GM19099 (cell line): ENCODE measurements around the gene USP37.

Experiments used
- POLR2A ChIP-seq: IDR thresholded peaks from 3 replicates; pipeline ENCODE4 v1.6.1; 2011; ENCODE audit warnings: low read depth; ENCODE audit not compliant: insufficient read length; ENCODE audit errors: extremely low read depth

Gene USP37

DNA sequence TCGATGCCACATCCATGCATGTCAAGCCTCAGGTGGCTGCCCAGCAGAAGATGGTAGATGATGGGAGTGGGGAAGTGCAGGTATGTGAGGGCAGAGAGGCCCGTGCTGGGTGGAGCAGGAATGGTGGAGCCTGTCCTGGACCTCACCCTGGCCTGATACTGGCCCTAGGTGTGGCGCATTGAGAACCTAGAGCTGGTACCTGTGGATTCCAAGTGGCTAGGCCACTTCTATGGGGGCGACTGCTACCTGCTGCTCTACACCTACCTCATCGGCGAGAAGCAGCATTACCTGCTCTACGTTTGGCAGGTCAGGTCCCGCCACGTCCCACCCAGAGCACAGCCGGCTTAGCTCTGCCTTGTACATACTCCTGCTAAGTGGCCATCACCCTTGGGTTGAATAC is 136.3 kb downstream of the USP37 start:
- no peak for TF ChIP-seq POLR2A

DNA sequence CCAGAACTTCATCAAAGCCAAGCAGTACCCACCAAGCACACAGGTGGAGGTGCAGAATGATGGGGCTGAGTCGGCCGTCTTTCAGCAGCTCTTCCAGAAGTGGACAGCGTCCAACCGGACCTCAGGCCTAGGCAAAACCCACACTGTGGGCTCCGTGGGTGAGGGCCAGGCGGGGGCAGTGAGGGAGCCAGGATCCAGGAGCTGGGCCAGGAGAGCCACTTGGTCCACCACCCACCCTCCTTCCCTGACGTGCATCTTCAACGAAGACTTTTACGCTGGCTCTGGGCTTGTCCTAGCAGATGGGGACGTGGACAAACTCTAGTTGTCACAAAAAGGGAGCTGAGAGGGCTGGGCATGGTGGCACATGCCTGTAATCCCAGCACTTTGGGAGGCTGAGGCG is 137.4 kb downstream of the USP37 start:
- TF ChIP-seq POLR2A, result no peak

DNA sequence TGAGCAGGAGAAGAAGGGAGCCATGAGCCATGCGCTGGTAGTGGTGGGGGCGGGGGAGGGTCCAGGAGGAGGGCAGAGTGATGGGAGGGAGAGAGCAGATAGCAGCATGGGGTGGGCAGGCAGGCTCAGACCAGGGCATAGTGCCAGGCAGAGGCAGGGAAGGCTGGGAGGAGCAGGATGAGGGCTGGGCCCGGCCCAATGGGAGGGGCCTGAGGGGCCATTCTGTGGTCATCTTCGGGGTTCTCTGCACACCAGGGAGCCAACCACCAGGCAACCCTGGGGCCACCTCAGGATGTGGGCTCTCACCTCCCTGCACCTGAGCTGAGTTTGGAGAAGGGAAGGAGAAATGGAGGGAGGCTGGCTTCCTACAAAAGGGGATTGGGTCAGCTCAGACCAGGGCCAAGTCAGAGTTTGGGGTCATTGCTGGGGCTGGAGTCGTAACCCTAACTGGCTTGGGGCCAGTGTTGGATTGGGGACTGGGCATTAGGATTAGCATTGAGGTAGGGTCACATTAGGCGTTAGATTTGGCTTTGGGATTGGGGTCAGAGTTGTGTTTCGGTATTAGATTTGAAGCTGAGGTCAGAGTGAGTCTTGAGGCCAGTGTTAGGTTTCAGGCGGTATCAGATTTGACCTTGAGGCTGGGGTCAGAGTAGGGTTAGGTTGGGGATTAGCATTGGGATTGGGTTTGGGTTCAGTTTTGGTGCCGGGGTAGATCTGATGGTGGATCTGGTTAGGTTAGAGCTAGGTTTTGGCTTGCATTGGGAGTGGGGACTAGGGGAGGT is 138.0 kb downstream of the USP37 start:
- no peak for TF ChIP-seq POLR2A

DNA sequence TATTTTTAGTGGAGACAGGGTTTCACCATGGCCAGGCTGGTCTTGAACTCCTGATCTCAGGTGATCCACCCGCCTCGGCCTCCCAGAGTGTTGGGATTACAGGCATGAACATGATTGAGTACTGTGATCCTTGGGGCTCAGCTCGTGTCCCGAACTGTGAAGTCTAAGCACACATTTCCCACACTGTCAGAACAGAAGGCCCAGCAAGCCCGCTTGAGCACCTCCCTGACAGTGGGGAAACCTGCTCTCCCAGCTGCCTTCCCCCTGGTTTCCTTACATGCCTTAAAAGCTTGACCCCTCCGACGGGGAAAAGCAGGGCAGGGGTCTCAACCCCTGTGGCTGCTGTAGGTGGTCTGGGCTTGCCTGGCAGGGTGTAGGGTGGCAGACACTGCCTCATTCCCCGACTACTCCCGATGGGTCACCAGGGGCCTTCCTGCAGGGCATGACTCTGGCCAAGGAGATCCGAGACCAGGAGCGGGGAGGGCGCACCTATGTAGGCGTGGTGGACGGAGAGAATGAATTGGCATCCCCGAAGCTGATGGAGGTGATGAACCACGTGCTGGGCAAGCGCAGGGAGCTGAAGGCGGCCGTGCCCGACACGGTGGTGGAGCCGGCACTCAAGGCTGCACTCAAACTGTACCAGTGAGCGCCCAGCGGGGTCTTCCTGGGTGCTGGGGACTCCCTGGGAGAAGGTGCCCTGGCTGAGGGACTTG is 139.1 kb downstream of the USP37 start:
- TF ChIP-seq POLR2A, result no peak

DNA sequence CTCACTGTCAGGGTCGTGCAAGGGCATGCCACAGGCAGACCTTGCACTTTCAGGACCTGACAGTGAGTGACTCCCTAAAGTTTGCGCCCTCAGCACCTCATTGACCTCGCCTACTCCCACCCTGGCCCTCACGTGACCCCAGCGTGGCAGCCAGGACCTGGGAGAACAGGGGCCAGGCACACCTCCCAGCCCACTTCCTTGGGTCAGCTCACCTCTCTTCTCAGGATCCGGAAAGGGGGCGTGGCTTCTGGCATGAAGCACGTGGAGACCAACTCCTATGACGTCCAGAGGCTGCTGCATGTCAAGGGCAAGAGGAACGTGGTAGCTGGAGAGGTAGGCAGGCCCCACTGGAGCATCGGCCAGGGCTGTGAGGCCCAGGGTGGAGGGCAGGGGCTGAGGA is 140.4 kb downstream of the USP37 start:
- TF ChIP-seq POLR2A, result no peak

DNA sequence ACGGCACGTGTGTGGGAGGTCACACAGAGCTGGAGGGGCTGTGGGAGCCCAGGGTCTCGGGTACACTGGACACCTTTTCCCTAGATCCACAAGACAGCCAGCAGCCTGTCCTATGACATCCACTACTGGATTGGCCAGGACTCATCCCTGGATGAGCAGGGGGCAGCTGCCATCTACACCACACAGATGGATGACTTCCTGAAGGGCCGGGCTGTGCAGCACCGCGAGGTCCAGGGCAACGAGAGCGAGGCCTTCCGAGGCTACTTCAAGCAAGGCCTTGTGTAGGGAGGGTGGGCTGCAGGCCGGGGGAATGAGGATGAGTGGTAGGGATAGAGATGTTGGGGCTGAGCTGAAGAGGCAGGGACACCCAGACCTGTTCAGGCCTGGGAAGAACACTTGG is 142.6 kb downstream of the USP37 start:
- TF ChIP-seq POLR2A, result no peak

DNA sequence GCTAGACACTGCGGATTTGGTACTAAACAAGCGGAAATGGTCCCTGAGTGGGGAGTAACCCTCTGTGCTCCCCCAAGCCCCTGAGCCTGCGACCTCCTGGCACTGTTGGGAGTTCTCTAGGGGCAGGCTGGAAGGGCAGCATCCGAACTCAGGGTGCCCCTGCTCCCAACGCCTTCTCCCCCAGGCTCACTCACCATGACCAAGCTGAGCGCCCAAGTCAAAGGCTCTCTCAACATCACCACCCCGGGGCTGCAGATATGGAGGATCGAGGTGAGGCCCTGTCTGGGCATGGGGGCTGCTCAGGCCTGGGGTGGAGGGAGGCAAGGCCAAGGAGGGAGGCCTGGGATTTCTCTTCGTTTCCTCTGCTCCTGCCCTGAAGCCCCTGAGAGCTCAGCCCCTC is 144.6 kb downstream of the USP37 start:
- TF ChIP-seq POLR2A, result no peak

DNA sequence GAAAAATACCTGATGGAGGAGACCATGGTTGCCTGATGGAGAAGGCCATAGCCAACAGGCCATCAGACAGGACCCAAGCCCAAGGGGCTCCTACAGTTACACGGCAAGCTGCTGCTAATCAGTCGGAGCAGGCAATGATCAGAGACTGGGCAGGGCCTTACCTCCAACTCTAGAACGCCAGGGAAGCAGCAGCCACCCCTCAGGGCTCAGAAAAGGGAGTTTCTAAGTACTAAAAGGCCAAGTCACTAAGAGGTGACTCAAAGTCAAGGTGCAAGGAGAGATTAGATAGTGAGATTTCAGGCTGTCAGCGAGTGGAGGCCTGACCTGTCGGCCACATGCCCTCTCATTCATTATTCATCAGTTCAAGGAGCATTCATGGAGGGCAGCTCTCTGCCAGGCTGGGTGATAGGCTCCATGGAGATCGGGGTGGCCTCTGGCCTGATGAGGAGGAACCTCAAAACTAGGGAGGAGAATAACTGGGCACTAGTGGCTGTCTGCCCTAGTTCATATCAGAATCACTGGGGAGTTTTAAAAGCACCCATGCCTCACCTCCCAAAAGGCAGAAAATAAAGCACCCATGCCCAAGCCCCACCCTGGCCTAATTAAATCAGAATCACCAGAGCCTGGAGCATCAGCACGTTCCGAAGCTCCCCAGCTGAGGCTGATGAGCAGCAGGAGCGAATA is 145.6 kb downstream of the USP37 start:
- no peak for TF ChIP-seq POLR2A

DNA sequence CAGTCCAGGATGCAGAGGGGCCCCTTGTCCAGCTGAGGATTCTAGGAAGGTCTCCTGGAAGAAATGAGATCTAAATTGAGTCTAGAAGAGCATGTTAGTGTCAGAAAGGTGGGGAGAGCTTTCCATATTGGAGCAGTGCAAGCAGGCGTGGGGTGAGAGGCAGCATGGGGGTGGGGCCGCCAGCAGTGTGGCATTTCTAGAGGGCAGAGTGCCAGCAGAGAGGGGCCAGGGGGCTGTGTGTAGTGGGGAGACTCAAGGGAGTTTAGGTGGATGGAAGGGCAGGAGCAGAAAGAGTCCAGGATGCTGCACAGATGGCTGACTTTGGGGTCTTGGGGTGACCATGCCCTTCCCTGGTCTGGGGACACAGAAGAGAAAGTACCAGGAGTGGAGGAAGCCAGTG is 147.1 kb downstream of the USP37 start:
- no peak for TF ChIP-seq POLR2A

DNA sequence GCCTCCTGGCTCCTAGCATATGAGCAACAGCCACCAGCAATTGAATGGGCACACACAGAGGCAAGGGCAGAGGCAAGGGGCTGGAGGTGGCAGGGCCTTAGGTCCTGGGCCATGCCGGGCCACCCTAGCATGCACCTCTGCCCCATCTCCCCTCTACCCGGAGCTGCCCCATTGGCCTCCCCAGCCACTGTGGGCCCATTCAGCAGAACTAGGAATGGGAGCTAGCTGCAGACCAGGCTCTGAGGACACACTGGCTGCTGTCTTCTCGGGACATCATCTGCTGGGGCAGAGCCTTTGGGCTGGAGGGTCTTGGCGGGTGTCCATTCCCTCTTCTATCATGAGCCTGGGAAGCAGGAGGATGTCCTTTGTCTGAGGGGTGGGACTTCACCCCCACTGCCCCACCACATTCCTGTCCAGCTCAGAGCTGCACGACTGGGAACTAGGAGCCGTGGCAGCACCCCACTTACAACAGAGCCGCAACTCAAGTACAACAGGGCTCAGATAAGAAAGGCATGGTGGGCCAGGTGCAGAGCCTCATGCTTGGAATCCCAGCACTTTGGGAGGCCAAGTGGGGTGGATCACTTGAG is 148.4 kb downstream of the USP37 start:
- TF ChIP-seq POLR2A, result no peak

DNA sequence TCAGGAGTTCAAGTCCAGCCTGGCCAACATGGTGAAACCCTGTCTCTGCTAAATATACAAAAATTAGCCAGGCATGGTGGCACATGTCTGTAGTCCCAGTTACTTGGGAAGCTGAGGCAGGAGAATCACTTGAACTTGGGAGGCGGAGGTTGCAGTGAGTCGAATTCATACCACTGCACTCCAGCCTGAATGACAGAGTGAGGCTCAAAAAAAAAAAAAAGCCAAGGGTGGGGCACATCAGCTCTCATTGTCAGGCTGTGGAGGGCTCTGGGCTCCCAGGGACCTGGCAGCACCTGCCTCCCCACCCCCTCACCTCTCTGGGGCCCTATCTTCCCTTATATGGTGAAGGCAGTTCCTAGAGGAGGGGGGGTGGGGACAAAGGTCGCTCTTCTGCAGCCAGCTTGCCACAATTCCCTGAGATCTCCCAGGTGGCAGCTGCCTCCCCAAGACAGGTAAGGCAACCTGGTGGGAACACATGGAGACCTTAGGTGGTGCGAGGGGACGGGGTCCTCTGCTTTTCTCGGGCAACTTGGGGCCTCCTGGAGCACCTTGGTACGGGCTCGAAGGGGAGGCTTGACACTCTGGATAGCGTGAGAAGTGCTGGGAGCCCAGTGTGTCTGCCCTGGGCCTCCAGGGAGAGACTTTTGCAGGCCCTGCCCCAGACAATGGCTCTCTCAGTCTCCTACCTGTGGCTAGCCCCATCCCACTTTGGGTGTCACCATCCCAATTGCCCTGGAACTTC is 149.3 kb downstream of the USP37 start, which contains the start of gene VIL1:
Gene VIL1, plus strand, starts transcription at position 407 of the 742 bp plus-strand sequence. CDS start 4,656 bp downstream, outside the sequence.
- no peak for TF ChIP-seq POLR2A

DNA sequence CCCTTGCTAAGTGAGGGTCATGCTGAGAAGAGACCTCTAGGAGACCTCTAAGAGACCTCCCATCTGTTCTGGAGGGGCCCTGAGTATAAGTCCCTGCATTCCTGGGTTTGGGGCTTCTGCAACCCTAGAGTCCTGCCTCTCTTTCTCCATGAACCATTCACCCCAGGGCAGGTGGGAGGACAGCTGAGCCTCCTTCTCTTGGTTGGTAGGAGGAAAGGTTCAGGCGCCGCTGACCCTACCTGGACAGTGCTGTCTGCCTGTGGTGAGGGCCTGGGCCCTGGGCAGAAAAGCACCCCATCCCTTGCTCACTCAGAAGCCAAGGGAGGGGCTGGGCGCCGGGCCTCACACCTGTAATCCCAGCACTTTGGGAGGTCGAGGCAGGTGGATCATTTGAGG is 149.8 kb downstream of the USP37 start:
- TF ChIP-seq POLR2A, result no peak

DNA sequence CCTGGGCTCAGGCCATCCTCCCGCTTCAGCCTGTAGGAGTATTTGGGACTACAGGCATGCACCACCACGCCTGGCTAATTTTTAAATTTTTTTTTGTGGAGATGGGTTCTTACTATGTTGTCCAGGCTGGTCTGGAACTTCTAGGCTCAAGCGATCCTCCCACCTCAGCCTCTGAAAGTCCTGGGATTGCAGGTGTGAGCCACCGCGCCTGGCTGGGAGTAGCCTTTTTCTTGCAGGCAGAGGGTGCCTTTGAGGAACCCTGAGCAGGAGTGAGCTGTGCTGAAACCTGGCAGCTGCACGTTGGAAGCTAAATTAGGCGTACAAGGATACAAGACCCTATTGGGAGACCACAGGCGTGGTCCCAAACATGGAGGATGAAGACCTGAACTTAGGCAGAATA is 160.4 kb downstream of the USP37 start:
- TF ChIP-seq POLR2A, result no peak

DNA sequence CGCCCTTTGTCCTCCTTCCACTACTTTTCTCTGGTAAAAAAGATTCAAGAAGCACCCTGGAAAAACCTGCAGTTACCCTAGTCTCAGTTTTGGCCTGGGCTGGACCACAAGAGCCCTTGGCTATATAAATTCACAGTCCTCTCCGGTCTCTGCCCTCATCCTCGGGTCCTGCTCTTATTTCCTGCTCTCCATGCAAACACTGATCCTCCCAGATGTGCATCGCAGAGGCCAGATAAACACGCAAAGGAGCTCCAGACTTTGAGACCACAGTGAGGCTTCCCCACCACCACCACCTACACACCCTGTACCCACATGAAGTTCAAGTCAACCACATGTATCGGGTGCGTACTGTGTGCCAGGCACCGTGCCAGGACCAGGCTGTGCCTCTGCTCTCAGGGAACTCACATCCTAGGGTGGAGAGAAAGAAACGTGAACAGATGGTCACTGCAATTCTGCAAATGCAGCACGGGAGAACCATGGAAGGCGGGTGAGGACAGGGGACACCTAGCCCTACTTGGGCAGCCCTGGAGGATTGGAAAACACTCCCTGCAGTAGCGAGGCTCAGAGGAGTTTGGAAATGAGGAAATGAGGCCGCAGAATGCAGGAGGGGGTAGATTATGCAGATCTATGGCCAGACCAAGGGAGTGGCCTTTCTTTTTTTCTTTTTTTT is 161.1 kb downstream of the USP37 start:
- no peak for TF ChIP-seq POLR2A

DNA sequence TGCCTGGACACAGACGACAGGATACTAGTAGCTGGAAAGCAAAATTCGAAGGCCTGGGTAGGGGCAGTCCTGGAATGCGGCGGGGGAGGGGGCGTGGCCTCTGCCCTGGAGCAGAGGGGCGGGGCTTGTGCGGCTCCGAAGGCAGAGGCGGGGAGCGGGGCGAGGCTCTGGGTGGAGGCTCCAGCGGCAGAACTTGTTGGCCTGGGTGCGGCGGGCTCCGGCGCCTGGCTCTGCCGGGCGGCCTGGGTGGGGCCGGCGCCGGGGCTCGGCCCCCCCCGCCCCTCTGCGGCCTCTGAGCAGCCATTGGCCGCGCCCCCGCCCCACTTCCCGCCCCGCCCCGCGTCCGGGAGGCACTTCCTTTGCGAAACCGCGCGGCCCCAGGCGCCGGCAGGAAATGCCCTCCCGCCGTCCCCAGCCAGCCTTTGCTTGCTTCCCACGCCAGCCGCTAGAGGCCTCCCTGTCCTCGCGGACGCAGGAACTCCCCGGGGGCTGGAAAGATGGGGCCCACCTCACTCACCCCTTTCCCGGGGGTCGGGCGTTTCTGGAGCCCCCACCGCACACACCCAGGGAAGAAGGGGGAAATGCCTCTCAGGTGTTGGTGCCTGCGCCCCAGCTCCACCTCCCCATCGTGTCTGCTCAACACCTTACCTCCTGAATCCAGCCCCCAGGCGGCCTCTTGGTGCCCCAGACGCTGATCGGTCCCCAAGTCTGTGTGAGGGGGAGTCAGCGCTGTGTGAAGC is 161.8 kb downstream of the USP37 start:
- TF ChIP-seq POLR2A, result peak; percentile 53
